Measurements from ENCODE around the gene PGAP6. TPM values are rescaled to one million over a fixed set of nuclear protein-coding genes. Genes with fewer than 3 reads are reported as not detected.

Gene PGAP6
- total and polyA plus RNA-seq, 2 of the 13 experiments (the other 11 are each of a cell fraction or from before 2014, with no cell fraction given) = 52.7 to 136 TPM

GRCh38 chr16:347203-347602 is 34.6 kb downstream of the PGAP6 start:
- H3K27me3 ChIP-seq (ENCODE audit: control insufficient read depth in 1 of 2, insufficient read depth in 2 of 2, low read length in 2 of 2) = no peaks in the 10 kb centered on the region
- H3K27ac ChIP-seq (ENCODE audit: extremely low read length, insufficient read depth, low read length) = no peak overlapping the region
- no peak for DNase-seq (ENCODE audit: low spot score)
- in situ Hi-C loops (cut with HindIII; ENCODE audit: extremely low pct_ligation_motif_present, low pct_unique_long_range_greater_than_20kb) = no loop called here
- TF ChIP-seq ZNF33A (CRISPR knock-in tag; IDR thresholded peaks at IDR 0.05; ENCODE audit: borderline replicate concordance) (no peak), GPN1 (CRISPR knock-in tag; IDR thresholded peaks at IDR 0.05; ENCODE audit: borderline replicate concordance) (no peak), CSRNP2 (CRISPR knock-in tag; conservative IDR thresholded peaks at IDR 0.05; ENCODE audit: low read depth) (no peak), MIXL1 (CRISPR knock-in tag; IDR thresholded peaks at IDR 0.05) (no peak), TIGD3 (CRISPR knock-in tag; IDR thresholded peaks at IDR 0.05; ENCODE audit: borderline replicate concordance) (no peak), ELF1 (CRISPR knock-in tag; IDR thresholded peaks at IDR 0.05) (no peak), KMT2A (CRISPR knock-in tag; IDR thresholded peaks at IDR 0.05) (no peak), ZMAT3 (CRISPR knock-in tag; conservative IDR thresholded peaks at IDR 0.05) (no peak), SKIL (CRISPR knock-in tag; IDR thresholded peaks at IDR 0.05; ENCODE audit: borderline replicate concordance) (no peak), ZFP41 (CRISPR knock-in tag; IDR thresholded peaks at IDR 0.05; ENCODE audit: borderline replicate concordance) (no peak)
- H3K79me2 ChIP-seq (ENCODE audit: insufficient read depth, low read length) = peaks cover 86% of the 10 kb centered on the region
- CTCF ChIA-PET (ENCODE audit: low intra/inter-chr PET ratio, low total read pairs) = no interaction called here
- no peak overlapping the region; a peak in 1 of 6 replicates for H3K4me3 ChIP-seq (replicated peaks in 1 of 3; ENCODE audit: insufficient read depth in 1 of 3, low read depth in 2 of 3, low read length in 3 of 3)
- POLR2A ChIA-PET = no interaction called here
- no peaks in the 10 kb centered on the region for H3K9me3 ChIP-seq (ENCODE audit: low read length)
- 98% methylated on average over 5 of the region's 6 CpGs for WGBS (ENCODE audit: low lambda C conversion rate)
- intact Hi-C loops (cut with micrococcal nuclease; ENCODE audit: unreplicated experiment) = no loop called here
- no TSS peak for BruUV-seq (replicated peaks)
- no peak overlapping the region for H3K4me2 ChIP-seq (ENCODE audit: low read depth, low read length)
- H3K4me1 ChIP-seq (ENCODE audit: insufficient read depth, low read length) = peaks cover 74% of the 10 kb centered on the region
- FAIRE-seq = no peak
- ATAC-seq = no peak
- peaks cover 20% of the 10 kb centered on the region for H4K20me1 ChIP-seq (ENCODE audit: insufficient read depth, low read length)
- H3K9ac ChIP-seq (ENCODE audit: insufficient read depth, low read depth, low read length) = no peak overlapping the region
- H3K36me3 ChIP-seq (replicated peaks in 1 of 2; ENCODE audit: control insufficient read depth in 1 of 2, insufficient read depth in 2 of 2, low read length in 2 of 2) = peaks cover 16 to 41% of the 10 kb centered on the region in 2 experiments
- H2AFZ ChIP-seq (ENCODE audit: low read length) = no peak overlapping the region
